ENCODE results near the gene ZFP1. TPM values are rescaled to one million over a fixed set of nuclear protein-coding genes. Genes with fewer than 3 reads are reported as not detected.

Gene ZFP1
- total RNA-seq, 1 experiment from 2014 or later, result 9.7 TPM

- TF ChIP-seq ERG (CRISPR knock-in tag; IDR thresholded peaks at IDR 0.05) (no peak), NFYB (CRISPR knock-in tag; conservative IDR thresholded peaks at IDR 0.05; ENCODE audit: low read depth) (no peak), E2F1 (CRISPR knock-in tag; IDR thresholded peaks at IDR 0.05) (no peak), MYBL2 (CRISPR knock-in tag; IDR thresholded peaks at IDR 0.05) (no peak), ATF1 (CRISPR knock-in tag; IDR thresholded peaks at IDR 0.05) (no peak), JUN (CRISPR knock-in tag; IDR thresholded peaks at IDR 0.05) (no peak), SP1 (CRISPR knock-in tag; conservative IDR thresholded peaks at IDR 0.05) (no peak), NR3C1 (CRISPR knock-in tag; conservative IDR thresholded peaks at IDR 0.05; ENCODE audit: low read depth) (no peak), TP53 (CRISPR knock-in tag; IDR thresholded peaks at IDR 0.05) (no peak), TEAD1 (CRISPR knock-in tag; IDR thresholded peaks at IDR 0.05) (no peak), GTF2I (CRISPR knock-in tag; conservative IDR thresholded peaks at IDR 0.05) (no peak), ATF3 (CRISPR knock-in tag; conservative IDR thresholded peaks at IDR 0.05) (no peak)
Measured at GRCh38 chr16:75218256-75219076, 70.1 kb downstream of the ZFP1 start, which contains the start of gene CTRB1 (continued).

- Mint-ChIP-seq H3K4me3 (no peak overlapping the region), H3K27ac (no peak overlapping the region), H3K27me3 (ENCODE audit: low read depth) (no peaks in the 10 kb centered on the region), H3K9me3 (no peaks in the 10 kb centered on the region), H3K36me3 (no peaks in the 10 kb centered on the region), H3K4me1 (no peaks in the 10 kb centered on the region)
- ATAC-seq (no peak), DNase-seq (ENCODE audit: low spot score) (no peak)
- TF ChIP-seq MYBL2 (CRISPR knock-in tag; IDR thresholded peaks at IDR 0.05), result no peak
- TF ChIP-seq CREM (CRISPR knock-in tag; IDR thresholded peaks at IDR 0.05), result no peak
- TF ChIP-seq NR2C2 (CRISPR knock-in tag; IDR thresholded peaks at IDR 0.05), result no peak
- TF ChIP-seq CDX4 (CRISPR knock-in tag; IDR thresholded peaks at IDR 0.05; ENCODE audit: borderline replicate concordance), result no peak
- CTCF ChIA-PET, result no interaction called here
- POLR2A ChIA-PET, result interaction anchor here (1.0 kb wide), 1 partner anchor 42 kb away, joined by 4 read pairs; no protein-coding TSS in a partner anchor
Measured at GRCh38 chr16:75219088-75219487, 70.8 kb downstream of the ZFP1 start.

GRCh38 chr16:75219838-75220237 lies 71.5 kb downstream of the ZFP1 start:
- H3K27me3 Mint-ChIP-seq (ENCODE audit: low read depth), result no peaks in the 10 kb centered on the region
- ATAC-seq (no peak), DNase-seq (ENCODE audit: low spot score) (no peak)
- no peak overlapping the region for H3K27ac Mint-ChIP-seq
- POLR2A ChIA-PET, result interaction anchor here (0.5 to 1.0 kb wide), 3 partner anchors 41 to 201 kb away, joined by 3 to 4 read pairs (median 3); no protein-coding TSS in a partner anchor
- no peak overlapping the region for H3K4me3 Mint-ChIP-seq
- H3K9me3 Mint-ChIP-seq, result no peaks in the 10 kb centered on the region
- no peaks in the 10 kb centered on the region for H3K4me1 Mint-ChIP-seq
- CTCF ChIA-PET, result interaction anchor here (0.8 to 1.0 kb wide), 2 partner anchors 17 to 166 kb away, joined by 3 to 4 read pairs; no protein-coding TSS in a partner anchor
- no peaks in the 10 kb centered on the region for H3K36me3 Mint-ChIP-seq
- TF ChIP-seq NFATC4 (CRISPR knock-in tag; IDR thresholded peaks at IDR 0.05) (no peak), ZNF425 (CRISPR knock-in tag; conservative IDR thresholded peaks at IDR 0.05) (no peak), CREM (CRISPR knock-in tag; IDR thresholded peaks at IDR 0.05) (no peak), ATF1 (CRISPR knock-in tag; IDR thresholded peaks at IDR 0.05) (no peak), CREB1 (CRISPR knock-in tag; IDR thresholded peaks at IDR 0.05) (no peak), ZNF416 (CRISPR knock-in tag; IDR thresholded peaks at IDR 0.05) (no peak), ESRRA (CRISPR knock-in tag; IDR thresholded peaks at IDR 0.05; ENCODE audit: borderline replicate concordance) (no peak), ZNF138 (CRISPR knock-in tag; conservative IDR thresholded peaks at IDR 0.05) (no peak), NFYB (CRISPR knock-in tag; conservative IDR thresholded peaks at IDR 0.05; ENCODE audit: low read depth) (no peak), IRF2 (CRISPR knock-in tag; IDR thresholded peaks at IDR 0.05; ENCODE audit: borderline replicate concordance, low read depth) (no peak), ZSCAN18 (CRISPR knock-in tag; IDR thresholded peaks at IDR 0.05) (no peak), SP1 (CRISPR knock-in tag; conservative IDR thresholded peaks at IDR 0.05) (no peak), EMX1 (CRISPR knock-in tag; IDR thresholded peaks at IDR 0.05) (no peak)
